HepG2 (cell line): ENCODE data around the gene PRELID1. TPM values are rescaled to one million over a fixed set of nuclear protein-coding genes. Genes with fewer than 3 reads are reported as not detected.

ENCODE experiments used
- BRD4 ChIP-seq: sonication (generic); formaldehyde crosslinking; IDR thresholded peaks from 2 replicates; pipeline ENCODE4 v1.4.0; 2020; ENCODE audit warnings: missing genetic modification reagents
- CC2D1A ChIP-seq: sonication (generic); formaldehyde crosslinking; IDR thresholded peaks from 2 replicates; pipeline ENCODE4 v1.8.1; 2023; ENCODE audit warnings: mild to moderate bottlenecking, missing genetic modification reagents
- PRDM15 ChIP-seq: sonication (generic); formaldehyde crosslinking; IDR thresholded peaks from 2 replicates; pipeline ENCODE4 v1.4.0; 2020; ENCODE audit warnings: missing genetic modification reagents
- PRMT3 ChIP-seq: sonication (generic); formaldehyde crosslinking; IDR thresholded peaks from 2 replicates; pipeline ENCODE4 v1.8.1; 2022; ENCODE audit warnings: low read depth, mild to moderate bottlenecking, moderate library complexity, missing genetic modification reagents, borderline replicate concordance
- RFX5 ChIP-seq: IDR thresholded peaks from 2 replicates; pipeline ENCODE4 v1.6.1; 2011; ENCODE audit warnings: low read depth, low read length, improper control_type of control experiment
- STAG1 ChIP-seq: sonication (generic); formaldehyde crosslinking; IDR thresholded peaks from 2 replicates; pipeline ENCODE4 v1.4.0; 2020; ENCODE audit warnings: missing genetic modification reagents
- polyA plus RNA-seq, 8 experiments: library from polyadenylated mRNA; depleted of rRNA in 3 of 8; stranded (reverse) in 7 of 8; unstranded in 1 of 8; fragments of >200 nt; fragmentation: Illumina TruSeq in 4 of 8; extraction: Trizol in 4 of 8; gene quantifications; 2 replicates each; pipeline versions ENCODE4 v1.2.1 to v1.2.3, GENCODE V29; 2011 to 2016; ENCODE audit warnings: low read depth in 4 of 8, missing spikeins in 1 of 8, mixed read lengths in 1 of 8; ENCODE audit not compliant: insufficient read depth in 1 of 8
- total RNA-seq, 5 experiments: library from RNA; depleted of rRNA; stranded (reverse); fragments of >200 nt; fragmentation: Illumina TruSeq; extraction: Trizol; gene quantifications; 2 replicates each; pipeline ENCODE4 v1.2.3, GENCODE V29; 2016; ENCODE audit warnings: low read depth in 1 of 5
- TF ChIP-seq, protein P1 (sequence below): sonication (generic); formaldehyde crosslinking; IDR thresholded peaks from 2 replicates; pipeline ENCODE4 v1.4.0; 2020; ENCODE audit warnings: missing genetic modification reagents, borderline replicate concordance
- TF ChIP-seq, protein P2 (sequence below): sonication (generic); IDR thresholded peaks from 2 replicates; pipeline ENCODE4 v1.6.1; 2016; ENCODE audit warnings: low read depth, borderline replicate concordance
- TF ChIP-seq, protein P3 (sequence below): sonication (generic); formaldehyde crosslinking; IDR thresholded peaks from 2 replicates; pipeline ENCODE4 v1.4.0; 2020; ENCODE audit warnings: mild to moderate bottlenecking, missing genetic modification reagents

The PRELID1 gene
- total and polyA plus RNA-seq, 2 of the 13 experiments (the other 11 are each of a cell fraction or from before 2014, with no cell fraction given) = 250 to 271 TPM

DNA sequence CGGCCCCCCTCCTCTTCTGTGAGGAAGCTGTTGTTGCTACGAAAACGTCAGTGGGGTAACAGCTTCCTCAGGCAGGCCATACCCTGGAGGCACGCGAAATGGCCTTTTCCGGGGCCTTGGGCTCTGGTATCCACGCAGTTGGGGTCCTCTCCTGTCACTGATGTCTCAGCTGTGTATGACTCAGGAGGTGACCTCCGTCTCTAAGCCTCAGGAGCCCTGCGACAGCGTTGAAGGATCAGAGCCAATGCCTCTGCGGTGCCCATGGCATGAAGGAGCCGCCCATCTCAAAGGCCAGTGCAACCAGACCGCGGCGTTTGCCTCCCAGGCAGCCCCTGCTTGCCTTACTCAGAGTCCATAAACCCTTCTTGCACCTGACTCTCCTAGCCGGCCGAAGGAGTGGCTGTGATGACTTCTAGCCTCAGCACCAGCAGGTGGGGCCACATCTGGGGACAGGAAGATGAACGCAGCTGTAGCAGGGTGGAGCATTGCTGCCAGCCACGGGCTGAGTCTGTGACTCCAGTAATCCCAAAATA is 9.1 kb downstream of the PRELID1 start (continued):
- TF ChIP-seq, protein P1, sequence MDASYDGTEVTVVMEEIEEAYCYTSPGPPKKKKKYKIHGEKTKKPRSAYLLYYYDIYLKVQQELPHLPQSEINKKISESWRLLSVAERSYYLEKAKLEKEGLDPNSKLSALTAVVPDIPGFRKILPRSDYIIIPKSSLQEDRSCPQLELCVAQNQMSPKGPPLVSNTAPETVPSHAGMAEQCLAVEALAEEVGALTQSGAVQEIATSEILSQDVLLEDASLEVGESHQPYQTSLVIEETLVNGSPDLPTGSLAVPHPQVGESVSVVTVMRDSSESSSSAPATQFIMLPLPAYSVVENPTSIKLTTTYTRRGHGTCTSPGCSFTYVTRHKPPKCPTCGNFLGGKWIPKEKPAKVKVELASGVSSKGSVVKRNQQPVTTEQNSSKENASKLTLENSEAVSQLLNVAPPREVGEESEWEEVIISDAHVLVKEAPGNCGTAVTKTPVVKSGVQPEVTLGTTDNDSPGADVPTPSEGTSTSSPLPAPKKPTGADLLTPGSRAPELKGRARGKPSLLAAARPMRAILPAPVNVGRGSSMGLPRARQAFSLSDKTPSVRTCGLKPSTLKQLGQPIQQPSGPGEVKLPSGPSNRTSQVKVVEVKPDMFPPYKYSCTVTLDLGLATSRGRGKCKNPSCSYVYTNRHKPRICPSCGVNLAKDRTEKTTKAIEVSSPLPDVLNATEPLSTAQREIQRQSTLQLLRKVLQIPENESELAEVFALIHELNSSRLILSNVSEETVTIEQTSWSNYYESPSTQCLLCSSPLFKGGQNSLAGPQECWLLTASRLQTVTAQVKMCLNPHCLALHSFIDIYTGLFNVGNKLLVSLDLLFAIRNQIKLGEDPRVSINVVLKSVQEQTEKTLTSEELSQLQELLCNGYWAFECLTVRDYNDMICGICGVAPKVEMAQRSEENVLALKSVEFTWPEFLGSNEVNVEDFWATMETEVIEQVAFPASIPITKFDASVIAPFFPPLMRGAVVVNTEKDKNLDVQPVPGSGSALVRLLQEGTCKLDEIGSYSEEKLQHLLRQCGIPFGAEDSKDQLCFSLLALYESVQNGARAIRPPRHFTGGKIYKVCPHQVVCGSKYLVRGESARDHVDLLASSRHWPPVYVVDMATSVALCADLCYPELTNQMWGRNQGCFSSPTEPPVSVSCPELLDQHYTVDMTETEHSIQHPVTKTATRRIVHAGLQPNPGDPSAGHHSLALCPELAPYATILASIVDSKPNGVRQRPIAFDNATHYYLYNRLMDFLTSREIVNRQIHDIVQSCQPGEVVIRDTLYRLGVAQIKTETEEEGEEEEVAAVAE (CRISPR knock-in tag) = no peak
- TF ChIP-seq, protein P2, sequence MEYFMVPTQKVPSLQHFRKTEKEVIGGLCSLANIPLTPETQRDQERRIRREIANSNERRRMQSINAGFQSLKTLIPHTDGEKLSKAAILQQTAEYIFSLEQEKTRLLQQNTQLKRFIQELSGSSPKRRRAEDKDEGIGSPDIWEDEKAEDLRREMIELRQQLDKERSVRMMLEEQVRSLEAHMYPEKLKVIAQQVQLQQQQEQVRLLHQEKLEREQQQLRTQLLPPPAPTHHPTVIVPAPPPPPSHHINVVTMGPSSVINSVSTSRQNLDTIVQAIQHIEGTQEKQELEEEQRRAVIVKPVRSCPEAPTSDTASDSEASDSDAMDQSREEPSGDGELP = peak; percentile 63; the same call in 1 of the 2 replicates
- TF ChIP-seq, protein P3, sequence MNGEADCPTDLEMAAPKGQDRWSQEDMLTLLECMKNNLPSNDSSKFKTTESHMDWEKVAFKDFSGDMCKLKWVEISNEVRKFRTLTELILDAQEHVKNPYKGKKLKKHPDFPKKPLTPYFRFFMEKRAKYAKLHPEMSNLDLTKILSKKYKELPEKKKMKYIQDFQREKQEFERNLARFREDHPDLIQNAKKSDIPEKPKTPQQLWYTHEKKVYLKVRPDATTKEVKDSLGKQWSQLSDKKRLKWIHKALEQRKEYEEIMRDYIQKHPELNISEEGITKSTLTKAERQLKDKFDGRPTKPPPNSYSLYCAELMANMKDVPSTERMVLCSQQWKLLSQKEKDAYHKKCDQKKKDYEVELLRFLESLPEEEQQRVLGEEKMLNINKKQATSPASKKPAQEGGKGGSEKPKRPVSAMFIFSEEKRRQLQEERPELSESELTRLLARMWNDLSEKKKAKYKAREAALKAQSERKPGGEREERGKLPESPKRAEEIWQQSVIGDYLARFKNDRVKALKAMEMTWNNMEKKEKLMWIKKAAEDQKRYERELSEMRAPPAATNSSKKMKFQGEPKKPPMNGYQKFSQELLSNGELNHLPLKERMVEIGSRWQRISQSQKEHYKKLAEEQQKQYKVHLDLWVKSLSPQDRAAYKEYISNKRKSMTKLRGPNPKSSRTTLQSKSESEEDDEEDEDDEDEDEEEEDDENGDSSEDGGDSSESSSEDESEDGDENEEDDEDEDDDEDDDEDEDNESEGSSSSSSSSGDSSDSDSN = peak; percentile 28; the same call in 1 of the 2 replicates
- TF ChIP-seq PRMT3 (0 out of 2 replicates have a peak, but pooled peaks have one; percentile 9), CC2D1A (0 out of 2 replicates have a peak, but pooled peaks have one; percentile 10), RFX5 (0 out of 2 replicates have a peak, but pooled peaks have one; percentile 4), PRDM15 (CRISPR knock-in tag) (no peak), STAG1 (0 out of 2 replicates have a peak, but pooled peaks have one; percentile 3), BRD4 (CRISPR knock-in tag) (0 out of 2 replicates have a peak, but pooled peaks have one; percentile 66)
